Gastroesophageal sphincter (tissue), 3 donors: ENCODE results near the gene DQX1.

ENCODE experiments used
- CTCF ChIP-seq, 4 experiments: fragments of 200-600 bp in 2 of 4; fragments of 450-650 bp in 2 of 4; sonication (generic) in 1 of 4; IDR thresholded peaks; one replicate each; pipeline ENCODE4 v1.5.1; 2017 to 2019; ENCODE audit warnings: antibody characterized with exemption in 4 of 4, mild to moderate bottlenecking in 2 of 4, moderate library complexity in 2 of 4
- EP300 ChIP-seq: sonication (generic); formaldehyde crosslinking; IDR thresholded peaks from one replicate; pipeline ENCODE4 v1.6.1; 2017; ENCODE audit warnings: antibody characterized with exemption, mild to moderate bottlenecking
- POLR2A ChIP-seq, 2 donors: fragments of 450-650 bp; IDR thresholded peaks; one replicate each; pipeline ENCODE4 v1.6.1; 2017; ENCODE audit warnings: antibody characterized with exemption in 2 of 2, mild to moderate bottlenecking in 2 of 2, moderate library complexity in 1 of 2
- POLR2AphosphoS5 ChIP-seq: sonication (generic); formaldehyde crosslinking; IDR thresholded peaks from one replicate; pipeline ENCODE4 v1.6.1; 2017; ENCODE audit warnings: antibody characterized with exemption

GRCh38 chr2:74552914-74553811 lies 27.1 kb upstream of the DQX1 start:
- TF ChIP-seq POLR2A (IDR thresholded peaks at IDR 0.05) (no peak), CTCF (IDR thresholded peaks at IDR 0.05) (no peak), POLR2AphosphoS5 (no peak), EP300 (no peak)
